Measurements from ENCODE around the gene CLHC1.
"Not testable (repeated sequence)": the region's sequence is repeated elsewhere in the genome, so short reads cannot be mapped to it uniquely, and the experiment has no call there.

CLHC1 gene

DNA sequence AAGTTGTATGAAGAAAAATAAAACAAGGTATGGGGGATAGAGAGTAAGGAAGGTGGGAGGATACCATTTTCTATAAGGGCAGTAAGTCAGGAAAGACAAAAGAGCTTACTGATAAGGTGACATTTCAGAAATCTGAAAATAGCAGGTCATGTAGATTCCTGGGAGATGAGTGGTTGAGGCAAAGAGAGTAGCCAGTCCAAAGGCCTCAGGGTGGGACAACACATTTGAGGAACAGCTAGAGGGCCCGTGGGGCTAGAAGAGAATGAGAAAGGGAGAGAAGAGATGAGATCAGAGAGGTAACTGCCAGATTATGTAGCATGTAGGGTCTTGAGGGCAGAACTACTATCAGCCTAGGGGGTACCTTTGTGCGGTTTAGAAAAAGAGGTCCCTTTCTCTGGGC, 2.9 kb downstream of the CLHC1 start:
- TF ChIP-seq, protein P1, sequence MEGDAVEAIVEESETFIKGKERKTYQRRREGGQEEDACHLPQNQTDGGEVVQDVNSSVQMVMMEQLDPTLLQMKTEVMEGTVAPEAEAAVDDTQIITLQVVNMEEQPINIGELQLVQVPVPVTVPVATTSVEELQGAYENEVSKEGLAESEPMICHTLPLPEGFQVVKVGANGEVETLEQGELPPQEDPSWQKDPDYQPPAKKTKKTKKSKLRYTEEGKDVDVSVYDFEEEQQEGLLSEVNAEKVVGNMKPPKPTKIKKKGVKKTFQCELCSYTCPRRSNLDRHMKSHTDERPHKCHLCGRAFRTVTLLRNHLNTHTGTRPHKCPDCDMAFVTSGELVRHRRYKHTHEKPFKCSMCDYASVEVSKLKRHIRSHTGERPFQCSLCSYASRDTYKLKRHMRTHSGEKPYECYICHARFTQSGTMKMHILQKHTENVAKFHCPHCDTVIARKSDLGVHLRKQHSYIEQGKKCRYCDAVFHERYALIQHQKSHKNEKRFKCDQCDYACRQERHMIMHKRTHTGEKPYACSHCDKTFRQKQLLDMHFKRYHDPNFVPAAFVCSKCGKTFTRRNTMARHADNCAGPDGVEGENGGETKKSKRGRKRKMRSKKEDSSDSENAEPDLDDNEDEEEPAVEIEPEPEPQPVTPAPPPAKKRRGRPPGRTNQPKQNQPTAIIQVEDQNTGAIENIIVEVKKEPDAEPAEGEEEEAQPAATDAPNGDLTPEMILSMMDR (IDR thresholded peaks at IDR 0.05; ENCODE audit: low read length, missing control alignments): no peak
- DNase-seq (ENCODE audit: low read depth): no peak
- H3K4me3 ChIP-seq (replicated peaks; ENCODE audit: low read depth, low read length): no peak overlapping the region

DNA sequence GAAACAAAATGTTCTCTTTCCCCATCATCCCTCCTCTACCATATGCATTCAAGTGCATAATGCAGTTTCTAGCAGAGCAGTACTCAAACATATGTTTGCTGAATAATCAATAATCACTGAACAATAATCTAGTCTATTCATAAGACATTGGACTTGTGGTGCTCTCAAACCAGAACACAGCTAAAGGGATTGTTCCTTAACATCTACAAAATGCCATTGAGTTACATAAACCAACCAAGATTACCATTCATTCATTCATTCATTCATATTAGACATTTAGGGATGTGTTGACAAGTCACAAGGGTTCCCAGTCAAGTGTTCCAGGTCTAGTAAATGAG, 3.9 kb downstream of the CLHC1 start:
- DNase-seq (ENCODE audit: low read depth): no peak
- no peak overlapping the region for H3K4me3 ChIP-seq (replicated peaks; ENCODE audit: low read depth, low read length)
- TF ChIP-seq, protein P1 (IDR thresholded peaks at IDR 0.05; ENCODE audit: low read length, missing control alignments): no peak

DNA sequence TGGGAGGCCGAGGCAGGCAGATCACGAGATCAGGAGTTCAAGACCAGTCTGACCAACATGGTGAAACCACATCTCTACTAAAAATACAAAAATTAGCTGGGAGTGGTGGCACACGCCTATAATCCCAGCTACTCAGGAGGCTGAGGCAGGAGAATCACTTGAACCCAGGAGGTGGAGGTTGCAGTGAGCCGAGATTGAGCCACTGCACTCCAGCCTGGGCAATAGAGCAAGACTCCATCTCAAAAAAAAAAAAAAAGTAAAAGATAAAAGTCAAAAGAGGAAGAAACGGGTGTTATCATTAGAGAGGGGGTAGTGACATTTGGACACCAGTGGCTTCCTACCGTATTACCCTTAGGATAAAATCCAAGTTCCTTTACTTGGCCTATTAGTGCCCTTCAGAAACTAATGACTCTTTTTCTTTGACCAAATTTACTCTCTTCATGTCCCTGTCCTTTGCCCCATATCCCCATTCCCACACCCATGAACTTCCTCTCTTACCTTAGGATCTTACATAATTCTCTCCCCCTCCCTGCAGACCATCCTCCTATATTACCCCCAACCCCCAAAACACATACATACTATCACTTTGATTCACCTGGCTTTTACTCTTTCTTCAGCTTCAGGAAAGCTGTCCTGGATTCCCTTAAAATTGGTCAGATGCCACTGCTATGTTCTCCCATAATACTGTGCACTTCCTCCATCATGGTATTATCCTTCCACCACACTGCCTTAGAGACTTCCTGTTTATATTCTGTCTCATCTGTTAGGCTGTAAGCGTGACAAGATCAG, 4.5 kb downstream of the CLHC1 start:
- H3K4me3 ChIP-seq (replicated peaks; ENCODE audit: low read depth, low read length): not testable (repeated sequence)
- peak; percentile 44 for DNase-seq (ENCODE audit: low read depth)

DNA sequence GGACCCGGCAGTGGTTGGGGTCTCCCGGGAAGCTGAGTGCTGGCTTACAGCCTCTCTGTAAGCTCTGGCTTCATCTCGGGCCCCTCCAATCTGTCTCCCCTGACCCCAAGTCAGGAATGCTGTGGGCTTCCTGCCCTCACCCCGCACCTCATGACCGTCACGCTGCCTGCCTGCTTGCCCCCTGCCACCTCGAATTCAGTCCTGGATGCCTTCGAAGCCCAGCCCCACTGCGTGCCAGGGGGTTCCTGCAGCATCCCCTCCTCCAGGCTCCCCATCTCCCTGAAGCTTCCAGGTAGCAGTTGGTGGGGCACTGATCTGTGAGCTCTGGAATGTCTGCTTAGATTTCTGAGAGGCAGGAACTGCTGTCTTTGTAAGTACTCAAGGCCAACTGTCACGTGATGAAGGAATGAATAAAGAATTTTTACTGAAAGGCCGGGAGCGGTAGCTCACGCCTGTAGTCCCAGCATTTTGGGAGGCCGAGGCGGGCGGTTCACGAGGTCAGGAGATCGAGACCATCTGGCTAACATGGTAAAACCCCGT, 6.5 kb downstream of the CLHC1 start:
- TF ChIP-seq, protein P1 (IDR thresholded peaks at IDR 0.05; ENCODE audit: low read length, missing control alignments): no peak
- DNase-seq (ENCODE audit: low read depth): no peak
- H3K4me3 ChIP-seq (replicated peaks; ENCODE audit: low read depth, low read length): no peak overlapping the region

DNA sequence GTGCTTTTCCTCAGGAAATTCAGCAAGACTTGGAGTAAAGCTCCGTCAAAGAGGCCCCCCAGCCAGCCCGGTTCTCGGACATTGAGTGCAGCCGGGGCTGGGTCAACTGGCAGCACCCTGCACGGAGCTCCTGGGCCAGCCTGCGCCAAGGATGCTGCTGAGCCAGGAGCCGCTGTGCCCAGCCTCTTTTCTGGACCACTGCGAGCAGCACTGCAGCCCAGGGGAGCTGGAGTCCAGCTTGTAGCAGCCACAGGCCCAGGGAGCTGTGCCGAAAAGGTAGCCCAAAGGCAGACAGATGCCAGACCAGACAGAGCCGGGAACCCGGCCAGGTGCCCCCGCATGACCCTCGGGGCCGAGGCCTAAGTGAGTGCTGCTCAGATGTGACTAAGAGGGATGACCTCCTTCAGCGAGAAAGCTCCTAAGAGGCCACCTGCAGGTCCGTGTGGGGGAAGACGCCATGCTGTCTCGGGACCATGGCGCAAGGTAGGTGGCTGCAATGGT, 7.3 kb downstream of the CLHC1 start:
- no peak overlapping the region for H3K4me3 ChIP-seq (replicated peaks; ENCODE audit: low read depth, low read length)
- TF ChIP-seq, protein P1 (IDR thresholded peaks at IDR 0.05; ENCODE audit: low read length, missing control alignments): no peak
- DNase-seq (ENCODE audit: low read depth): no peak

DNA sequence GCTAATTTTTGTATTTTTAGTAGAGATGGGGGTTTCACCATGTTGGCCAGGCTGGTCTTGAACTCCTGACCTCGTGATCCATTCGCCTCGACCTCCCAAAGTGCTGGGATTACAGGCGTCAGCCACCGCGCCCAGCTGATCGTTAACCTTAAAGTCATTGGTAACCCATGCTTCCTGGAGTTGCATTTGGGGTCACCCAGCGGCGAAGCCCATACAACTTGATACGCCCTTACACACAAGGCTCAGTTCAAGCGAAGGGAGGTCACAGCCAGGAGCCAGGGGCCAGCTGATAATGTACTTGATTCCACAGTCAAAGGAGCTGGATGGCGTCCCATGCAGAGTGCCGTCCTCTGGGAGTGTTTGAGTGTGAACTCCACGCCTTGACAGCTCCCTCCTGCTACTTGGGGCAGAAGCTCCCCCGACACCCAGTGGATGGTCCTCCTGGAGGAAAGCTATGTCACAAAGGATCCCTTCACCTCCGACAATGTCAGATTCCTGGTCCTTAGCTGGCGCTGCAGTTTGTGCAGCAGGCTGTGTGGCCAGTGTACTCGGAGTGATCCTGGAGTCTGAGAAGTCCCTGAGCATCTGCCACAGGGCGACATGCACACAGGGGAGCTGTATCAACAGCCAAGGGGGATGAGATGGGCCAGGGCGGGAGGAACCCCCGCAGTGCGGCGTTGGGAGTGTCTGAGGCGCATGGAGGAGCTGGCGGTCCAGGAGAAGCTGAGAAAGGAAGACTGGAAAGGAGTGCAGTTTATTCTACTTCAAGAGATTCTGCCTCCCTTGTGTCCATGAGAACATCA, 7.9 kb downstream of the CLHC1 start:
- TF ChIP-seq, protein P1 (IDR thresholded peaks at IDR 0.05; ENCODE audit: low read length, missing control alignments): no peak
- no peak for DNase-seq (ENCODE audit: low read depth)
- H3K4me3 ChIP-seq (replicated peaks; ENCODE audit: low read depth, low read length): no peak overlapping the region

DNA sequence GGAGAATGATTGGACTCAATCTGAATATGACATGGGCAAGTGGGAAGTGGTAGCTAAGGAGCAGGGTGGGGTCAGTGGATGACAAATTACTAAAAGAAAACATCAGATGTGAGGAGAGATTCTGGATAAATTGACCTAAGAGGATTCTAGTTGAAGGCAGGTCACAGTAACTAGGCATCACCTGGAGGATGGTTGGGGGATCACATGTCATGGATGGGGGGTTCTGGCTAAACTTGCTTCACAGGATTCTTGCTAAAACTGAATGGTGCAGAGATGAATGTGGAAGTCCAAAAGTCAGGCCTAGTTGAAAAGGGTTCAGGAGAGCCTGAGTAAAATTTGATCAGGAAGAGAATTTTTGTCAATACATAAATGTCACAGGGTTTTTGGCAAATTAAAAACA, 18.3 kb downstream of the CLHC1 start:
- DNase-seq (ENCODE audit: low read depth): no peak
- TF ChIP-seq, protein P1 (IDR thresholded peaks at IDR 0.05; ENCODE audit: low read length, missing control alignments): no peak
- H3K4me3 ChIP-seq (replicated peaks; ENCODE audit: low read depth, low read length): no peak overlapping the region

All from fibroblast of pulmonary artery (primary cell).